DMS153 (cell line): Measurements from ENCODE around the gene DVL2.
A peak's percentile ranks its signal among the peaks of the same experiment; 100 is the strongest.

Experiments
- DNase-seq: peaks from one replicate; lab custom pipeline; 2025; lab: John Stamatoyannopoulos, UW

DVL2 gene

GRCh38 chr17:7237761-7238419, 3.6 kb upstream of the DVL2 start:
- DNase-seq = no peak

- DNase-seq = no peak
Measured at GRCh38 chr17:7237266-7237760, 3.0 kb upstream of the DVL2 start.

- DNase-seq = no peak
Measured at GRCh38 chr17:7236808-7237207, 2.5 kb upstream of the DVL2 start.

- no peak for DNase-seq
Measured at GRCh38 chr17:7235693-7236665, 1.7 kb upstream of the DVL2 start.

- no peak for DNase-seq
Measured at GRCh38 chr17:7233701-7234082, 625 bp downstream of the DVL2 start.

DNA sequence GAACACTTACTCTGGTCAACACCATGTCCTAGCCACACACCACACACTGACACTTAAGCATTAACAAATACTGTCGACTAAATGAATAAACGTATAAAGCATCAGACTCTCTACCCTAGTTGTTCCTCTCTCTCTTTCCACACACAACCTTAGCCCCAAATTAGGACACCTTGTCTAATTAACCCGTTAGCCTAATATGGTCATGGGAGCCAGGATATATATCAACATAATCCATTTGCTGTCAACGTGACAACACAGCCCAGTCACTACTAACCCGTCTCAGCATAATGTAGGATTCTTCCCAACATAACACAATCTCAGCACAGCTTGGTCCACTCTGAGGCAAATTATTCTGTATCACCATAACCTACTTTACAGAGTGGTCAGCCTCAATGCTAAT, 2.2 kb downstream of the DVL2 start:
- no peak for DNase-seq

DNA sequence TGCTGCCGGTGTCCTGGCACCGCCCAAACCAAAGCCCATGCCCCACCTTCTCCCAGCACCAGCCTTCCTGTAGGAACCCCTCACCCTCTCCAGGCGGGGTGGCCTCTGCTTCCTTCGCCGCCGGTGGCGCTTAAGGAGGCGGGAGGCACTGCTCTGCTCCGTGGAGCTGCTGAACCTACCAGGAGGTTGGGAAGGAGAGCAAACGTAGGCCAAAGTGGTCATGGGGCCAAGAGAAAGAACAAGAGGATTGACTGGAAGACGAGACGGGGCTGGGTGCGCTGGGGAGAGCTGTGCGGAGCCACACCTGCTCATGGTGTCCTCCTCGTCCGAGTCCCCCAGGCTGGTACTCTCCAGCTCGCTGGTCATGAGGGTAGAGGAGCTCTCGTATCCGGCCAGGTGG, 4.8 kb downstream of the DVL2 start:
- no peak for DNase-seq

- DNase-seq = no peak
Measured at GRCh38 chr17:7228920-7229319, 5.4 kb downstream of the DVL2 start.

DNA sequence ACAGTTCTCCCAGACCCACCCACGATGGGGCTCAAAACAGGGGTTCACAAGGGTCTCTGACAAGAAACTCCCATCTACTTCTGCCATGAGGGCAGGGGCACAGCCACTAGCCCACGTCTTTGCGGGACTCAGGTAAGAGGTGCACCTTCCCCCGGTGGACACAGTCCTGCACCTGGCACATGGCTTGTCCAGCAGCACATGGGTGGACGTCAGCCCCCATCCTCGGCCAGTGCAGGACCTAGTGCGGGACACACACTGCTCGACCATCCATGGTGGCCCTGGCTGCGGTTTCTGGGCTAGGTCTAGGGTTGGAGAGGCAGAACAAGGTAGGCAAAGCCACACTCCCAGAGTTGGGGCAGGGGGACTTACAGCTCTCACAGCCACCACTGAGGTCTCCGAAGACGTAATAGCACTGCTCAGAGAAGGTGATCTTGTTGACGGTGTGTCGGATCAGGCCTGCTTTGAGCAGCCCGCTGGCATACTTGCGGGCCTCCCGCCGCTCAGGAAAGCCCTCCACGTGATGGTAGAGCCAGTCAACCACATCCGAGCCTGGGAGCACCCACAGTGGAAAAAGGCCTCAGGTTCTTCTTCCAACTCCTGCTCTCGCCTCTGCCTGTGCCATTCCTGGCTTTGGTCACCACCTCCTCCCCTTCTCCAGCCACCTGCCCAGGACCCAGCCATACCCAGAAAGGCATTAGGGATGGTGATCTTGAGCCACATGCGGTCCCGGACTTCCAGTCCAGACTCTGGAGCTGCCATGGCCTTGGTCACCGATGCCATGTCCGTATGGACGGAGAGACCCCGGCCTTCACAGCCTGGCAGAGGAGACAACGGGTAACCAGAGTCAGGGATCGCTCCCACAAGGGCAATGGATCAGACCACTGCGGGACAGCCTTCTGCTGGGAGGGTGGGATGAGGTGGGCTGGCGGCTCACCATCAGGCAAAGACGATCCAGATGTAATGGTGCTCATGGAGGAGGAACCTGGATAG, 7.3 kb downstream of the DVL2 start:
- DNase-seq = no peak

GRCh38 chr17:7225711-7226331, 8.5 kb downstream of the DVL2 start:
- DNase-seq = no peak

DNA sequence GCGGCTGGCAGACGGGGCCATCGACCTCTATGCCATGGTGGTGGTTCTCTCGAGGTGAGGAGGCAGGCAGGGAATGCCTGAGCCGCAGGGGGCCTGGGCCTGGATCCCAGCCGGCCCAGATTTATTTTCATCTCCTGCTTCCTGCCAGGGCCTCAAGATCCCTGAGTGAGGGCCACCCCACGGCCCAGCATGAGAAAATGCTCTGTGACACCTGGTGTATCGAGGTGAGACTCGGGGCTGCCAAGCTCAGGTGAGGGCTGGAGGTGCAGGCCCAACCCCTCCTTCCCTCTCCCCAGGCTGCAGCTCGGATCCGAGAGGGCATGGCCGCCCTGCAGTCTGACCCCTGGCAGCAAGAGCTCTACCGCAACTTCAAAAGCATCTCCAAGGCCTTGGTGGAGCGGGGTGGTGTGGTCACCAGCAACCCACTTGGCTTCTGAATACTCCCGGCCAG, 9.6 kb downstream of the DVL2 start:
- DNase-seq = no peak

GRCh38 chr17:7224110-7224509, 10.2 kb downstream of the DVL2 start:
- DNase-seq = no peak

DNA sequence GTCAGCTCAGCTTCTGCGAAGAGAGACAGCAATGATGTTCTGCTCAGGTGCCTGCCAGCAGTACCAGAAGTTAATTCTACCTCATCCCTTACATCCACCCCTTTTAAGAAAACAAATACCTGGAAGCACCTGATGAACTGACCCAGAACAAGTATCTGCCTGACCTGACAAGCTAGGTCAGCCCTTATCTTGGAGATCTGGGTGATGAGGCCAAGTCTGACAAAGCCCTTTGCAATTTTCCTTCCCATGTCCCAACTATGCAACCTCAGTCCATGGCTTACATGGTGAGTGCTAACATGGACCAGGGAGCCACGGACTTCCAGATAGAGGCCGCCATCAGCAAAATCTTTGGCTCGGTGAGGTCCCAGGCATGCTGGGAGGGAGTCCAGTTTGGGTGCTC, 10.9 kb downstream of the DVL2 start:
- no peak for DNase-seq

DNA sequence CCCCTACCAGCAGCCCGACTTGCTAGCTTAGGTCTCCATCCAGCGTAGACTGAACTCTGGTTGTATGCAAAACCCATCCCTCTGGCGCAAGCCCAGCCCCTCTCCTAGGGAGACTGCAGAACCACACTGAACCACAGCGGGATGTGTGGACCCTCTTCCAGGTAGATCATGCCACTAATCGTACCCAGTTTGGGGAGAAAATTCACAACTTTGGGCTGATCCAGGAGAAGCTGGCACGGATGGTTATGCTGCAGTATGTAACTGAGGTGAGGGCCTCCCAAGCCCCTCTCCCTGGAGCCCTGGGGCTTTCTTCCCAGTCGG, 11.4 kb downstream of the DVL2 start:
- DNase-seq = no peak

- DNase-seq = no peak
Measured at GRCh38 chr17:7222093-7222971, 12.0 kb downstream of the DVL2 start.

DNA sequence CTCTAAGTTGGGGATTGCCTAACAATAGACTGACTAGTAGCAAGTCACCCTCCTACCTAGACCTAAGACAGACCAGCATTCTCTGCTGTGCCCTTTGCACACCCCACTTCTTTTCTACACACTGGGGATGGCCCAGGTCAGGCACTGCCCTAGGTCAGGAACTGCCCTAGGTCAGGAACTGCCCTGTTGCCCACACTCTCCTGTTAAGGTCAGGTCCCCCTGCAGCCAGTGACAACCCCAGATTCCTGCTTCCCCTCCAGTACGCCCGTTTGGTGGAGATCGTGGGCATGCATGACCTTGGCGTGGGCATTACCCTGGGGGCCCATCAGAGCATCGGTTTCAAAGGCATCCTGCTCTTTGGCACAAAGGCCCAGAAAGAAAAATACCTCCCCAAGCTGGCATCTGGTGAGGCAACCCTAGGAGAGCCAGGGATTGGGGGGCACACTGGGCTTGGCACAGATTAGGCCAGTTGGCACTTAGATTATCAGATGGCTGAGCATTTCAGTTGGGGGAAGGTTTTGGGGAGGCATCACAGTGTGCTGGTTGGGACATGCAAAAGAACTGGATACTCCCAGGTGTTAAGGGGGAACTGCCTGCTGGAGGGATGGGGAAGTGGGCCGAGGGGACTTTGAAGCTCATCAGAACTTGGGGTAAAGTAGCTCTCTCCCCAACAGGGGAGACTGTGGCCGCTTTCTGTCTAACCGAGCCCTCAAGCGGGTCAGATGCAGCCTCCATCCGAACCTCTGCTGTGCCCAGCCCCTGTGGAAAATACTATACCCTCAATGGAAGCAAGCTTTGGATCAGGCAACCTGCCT, 12.8 kb downstream of the DVL2 start:
- DNase-seq = no peak

GRCh38 chr17:7220593-7221277, 13.6 kb downstream of the DVL2 start:
- DNase-seq = no peak

DNA sequence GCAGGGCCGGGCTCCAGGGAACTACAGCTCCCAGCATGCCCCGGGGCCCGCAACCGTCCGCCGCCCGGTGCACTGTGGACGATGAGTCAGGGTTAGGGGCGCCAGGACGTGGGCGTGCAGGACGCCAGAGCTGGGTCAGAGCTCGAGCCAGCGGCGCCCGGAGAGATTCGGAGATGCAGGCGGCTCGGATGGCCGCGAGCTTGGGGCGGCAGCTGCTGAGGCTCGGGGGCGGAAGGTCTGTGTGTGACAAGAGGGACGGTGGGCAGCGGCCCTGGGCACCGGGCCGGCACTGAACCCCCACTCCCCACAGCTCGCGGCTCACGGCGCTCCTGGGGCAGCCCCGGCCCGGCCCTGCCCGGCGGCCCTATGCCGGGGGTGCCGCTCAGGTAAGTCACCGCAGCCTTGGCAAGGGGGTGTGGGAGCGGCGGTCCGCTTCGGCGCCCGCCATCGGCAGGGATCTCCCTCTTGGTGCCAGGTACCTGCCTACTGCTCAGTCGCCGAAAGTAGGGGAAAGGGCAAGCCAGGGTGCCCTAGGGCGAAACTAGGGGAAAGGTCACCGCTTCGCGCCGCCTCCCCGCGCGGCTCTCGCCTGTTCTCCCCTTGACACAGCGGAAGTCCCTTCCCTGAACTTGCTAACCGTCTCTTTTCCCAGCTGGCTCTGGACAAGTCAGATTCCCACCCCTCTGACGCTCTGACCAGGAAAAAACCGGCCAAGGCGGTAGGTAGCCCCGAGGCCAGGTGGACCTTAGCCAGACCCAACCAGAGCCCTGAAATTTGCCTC, 14.3 kb downstream of the DVL2 start, which contains the start of the genes ACADVL and DLG4:
Gene ACADVL, plus strand, starts transcription at position 127 of the 781 bp plus-strand sequence. Its CDS starts 47 bp downstream, at position 174.
Gene DLG4, minus strand, starts transcription at position 25 of the 781 bp plus-strand sequence.
- peak; percentile 42 for DNase-seq
